HK-2 (cell line): ENCODE results near the gene CCNF.

Experiments
- DNase-seq: peaks from one replicate; pipeline ENCODE4 v3.0.0-alpha.2; 2018; ENCODE audit not compliant: unreplicated experiment

CCNF gene

GRCh38 chr16:2485811-2486507 lies 56.7 kb downstream of the CCNF start:
- no peak for DNase-seq

- peak; percentile 49 for DNase-seq
Measured at GRCh38 chr16:2486645-2487516, 57.6 kb downstream of the CCNF start.

DNA sequence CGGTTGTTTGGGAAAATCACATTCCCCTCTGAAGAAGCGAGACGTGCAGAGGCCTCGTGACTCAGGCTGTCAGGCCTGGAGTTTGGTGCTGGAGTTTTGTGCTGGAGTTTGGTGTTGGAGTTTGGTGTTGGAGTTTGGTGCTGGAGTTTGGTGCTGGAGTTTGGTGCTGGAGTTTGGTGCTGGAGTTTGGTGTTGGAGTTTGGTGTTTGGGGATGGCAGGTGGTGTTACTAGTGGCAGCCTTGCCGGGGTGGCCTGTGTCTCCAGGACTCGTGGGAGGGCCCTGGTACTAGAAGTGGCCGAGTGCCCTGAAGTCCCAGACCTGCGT lies 58.2 kb downstream of the CCNF start:
- no peak for DNase-seq

DNA sequence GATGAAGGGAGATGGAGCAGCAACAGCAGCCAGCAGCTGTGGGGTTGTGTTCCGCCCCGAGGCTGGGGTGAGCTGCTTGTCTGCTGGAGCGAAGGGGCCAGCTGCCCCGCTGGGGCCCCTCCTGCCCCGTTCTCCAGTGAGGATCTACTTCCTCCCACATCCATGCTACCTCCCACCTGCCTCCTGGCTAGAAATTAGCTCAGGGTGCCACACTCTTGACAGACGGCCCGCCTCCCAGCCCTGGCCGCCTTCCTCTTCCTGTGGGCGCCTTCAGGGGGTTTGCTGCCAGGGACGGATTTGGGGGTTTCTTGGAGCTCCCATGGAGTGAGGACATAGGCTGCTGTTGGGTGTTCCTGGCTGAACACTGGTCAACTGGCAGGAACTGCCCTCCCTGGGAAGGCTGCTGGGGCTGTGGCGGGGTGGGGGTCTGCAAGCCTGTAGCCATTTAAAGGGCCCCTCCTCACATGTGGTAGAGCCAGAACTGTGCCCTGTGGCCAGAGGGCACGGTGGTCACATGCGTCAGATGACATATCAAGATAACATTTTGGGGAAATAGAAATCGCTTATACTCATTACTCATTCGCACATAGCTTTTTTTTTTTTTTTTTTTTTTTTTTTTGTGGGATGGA lies 58.8 kb downstream of the CCNF start:
- no peak for DNase-seq

- DNase-seq = no peak
Measured at GRCh38 chr16:2489581-2489980, 60.3 kb downstream of the CCNF start.

GRCh38 chr16:2490190-2491105 lies 61.2 kb downstream of the CCNF start:
- no peak for DNase-seq

DNA sequence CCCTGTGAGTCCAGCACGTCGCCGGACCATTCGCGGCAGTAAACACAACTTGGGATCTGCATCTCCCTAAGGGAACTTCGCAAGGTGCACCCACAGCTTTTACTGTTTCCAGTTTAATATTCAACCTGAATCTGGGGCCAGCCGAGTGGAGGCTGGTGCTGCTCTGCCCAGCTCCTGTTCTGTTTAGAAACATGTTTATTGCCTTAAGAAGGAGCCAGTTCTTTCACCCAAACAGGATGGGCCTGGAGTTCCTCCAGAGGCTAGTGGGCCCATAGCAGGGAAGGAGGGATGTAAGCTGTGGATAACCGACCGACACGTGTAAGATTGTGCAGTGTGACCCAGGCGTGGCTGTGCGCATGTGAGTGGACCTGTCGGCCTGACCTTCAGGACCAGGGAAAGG lies 63.0 kb downstream of the CCNF start:
- no peak for DNase-seq

GRCh38 chr16:2493605-2494004 lies 64.4 kb downstream of the CCNF start:
- no peak for DNase-seq

DNA sequence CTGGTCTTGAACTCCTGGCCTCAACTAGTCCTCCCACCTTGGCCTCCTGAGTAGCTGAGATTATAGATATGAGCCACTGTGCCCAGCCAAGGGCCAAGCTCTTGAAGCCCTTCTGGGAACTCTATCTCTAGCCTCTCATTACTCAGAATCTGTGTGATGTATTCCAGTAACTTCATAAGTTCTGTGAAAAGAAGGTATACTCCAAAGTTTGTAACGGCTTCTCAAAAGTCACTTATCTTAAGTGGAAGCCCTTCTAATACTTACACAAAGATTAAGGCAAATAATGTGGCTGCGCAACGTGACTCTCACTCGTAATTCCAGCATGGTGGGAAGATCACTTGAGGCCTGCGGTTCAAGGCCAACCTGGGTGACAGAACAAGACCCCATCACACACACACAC lies 65.4 kb downstream of the CCNF start:
- no peak for DNase-seq

GRCh38 chr16:2495041-2495440 lies 65.8 kb downstream of the CCNF start:
- DNase-seq = no peak

DNA sequence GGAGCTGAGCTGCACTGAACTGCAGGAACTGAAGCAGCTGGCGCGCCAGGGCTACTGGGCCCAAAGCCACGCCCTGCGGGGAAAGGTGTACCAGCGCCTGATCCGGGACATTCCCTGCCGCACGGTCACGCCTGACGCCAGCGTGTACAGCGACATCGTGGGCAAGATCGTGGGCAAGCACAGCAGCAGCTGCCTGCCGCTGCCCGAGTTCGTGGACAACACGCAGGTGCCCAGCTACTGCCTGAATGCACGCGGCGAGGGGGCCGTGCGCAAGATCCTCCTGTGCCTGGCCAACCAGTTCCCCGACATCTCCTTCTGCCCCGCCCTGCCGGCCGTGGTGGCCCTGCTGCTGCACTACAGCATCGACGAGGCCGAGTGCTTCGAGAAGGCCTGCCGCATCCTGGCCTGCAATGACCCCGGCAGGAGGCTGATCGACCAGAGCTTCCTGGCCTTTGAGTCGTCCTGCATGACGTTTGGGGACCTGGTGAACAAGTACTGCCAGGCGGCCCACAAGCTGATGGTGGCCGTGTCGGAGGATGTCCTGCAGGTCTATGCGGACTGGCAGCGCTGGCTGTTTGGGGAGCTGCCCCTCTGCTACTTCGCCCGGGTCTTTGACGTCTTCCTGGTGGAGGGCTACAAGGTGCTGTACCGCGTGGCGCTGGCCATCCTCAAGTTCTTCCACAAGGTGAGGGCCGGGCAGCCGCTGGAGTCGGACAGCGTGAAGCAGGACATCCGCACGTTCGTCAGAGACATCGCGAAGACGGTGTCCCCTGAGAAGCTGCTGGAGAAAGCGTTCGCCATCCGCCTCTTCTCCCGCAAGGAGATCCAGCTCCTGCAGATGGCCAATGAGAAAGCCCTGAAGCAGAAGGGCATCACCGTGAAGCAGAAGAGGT lies 67.2 kb downstream of the CCNF start:
- no peak for DNase-seq

DNA sequence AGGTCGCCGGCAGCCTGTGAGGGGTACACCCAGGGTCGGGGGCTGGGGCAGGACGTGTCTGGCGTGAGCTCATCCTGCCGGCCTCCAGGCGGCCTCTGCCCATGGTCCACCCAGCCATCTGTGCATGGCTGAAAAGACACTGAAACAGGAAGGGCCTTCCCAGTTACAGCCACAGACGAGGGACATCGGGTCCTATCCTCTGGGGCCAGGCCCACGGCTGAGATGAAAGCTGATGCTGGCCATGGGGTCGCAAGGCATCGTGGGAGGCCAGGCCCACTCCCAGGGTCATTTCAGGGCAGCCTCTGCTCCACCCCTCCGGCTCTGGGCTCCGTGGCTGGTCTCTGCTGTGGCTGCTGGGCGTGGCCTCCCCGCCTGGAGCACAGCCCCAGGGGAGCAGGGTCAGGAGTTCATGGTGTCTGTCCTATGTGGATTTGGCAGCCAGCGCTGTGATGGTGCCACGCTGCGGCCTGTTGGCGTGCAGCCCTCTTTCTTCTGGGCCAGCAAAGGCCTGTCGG lies 67.9 kb downstream of the CCNF start:
- no peak for DNase-seq

DNA sequence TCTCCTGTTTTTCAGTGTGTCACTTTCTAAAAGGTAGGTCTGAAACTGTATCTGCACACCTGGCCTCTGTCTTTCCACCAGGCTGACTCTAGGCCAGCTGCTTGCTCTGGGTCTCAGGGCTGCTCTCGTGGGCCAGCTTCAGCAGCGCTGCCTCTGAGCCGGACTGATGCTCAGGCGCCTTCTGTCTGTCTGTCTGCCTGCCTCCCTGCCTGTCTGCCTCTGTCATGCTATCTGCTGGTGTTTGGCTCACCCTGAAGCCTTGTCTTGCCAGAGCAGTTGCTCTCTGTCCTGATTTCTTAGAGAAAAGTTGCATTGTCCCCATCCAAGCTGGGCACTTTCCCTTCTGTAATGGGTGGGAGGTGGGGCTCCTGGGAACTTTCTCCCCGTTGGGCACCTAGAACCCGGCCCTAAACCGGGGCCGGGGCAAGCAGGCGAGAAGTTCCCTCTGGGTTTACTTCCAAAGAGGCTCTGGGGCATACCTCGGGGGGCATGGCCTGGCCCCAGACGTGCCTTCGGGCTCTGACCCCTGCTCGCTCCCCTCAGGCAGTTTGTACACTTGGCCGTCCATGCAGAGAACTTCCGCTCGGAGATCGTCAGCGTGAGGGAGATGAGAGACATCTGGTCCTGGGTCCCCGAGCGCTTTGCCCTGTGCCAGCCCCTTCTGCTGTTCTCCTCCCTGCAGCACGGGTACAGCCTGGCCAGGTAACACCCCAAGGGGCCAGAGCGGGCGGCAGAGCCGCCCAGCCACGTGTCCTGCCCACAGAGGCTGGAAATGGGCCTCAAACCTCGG lies 68.6 kb downstream of the CCNF start:
- no peak for DNase-seq

DNA sequence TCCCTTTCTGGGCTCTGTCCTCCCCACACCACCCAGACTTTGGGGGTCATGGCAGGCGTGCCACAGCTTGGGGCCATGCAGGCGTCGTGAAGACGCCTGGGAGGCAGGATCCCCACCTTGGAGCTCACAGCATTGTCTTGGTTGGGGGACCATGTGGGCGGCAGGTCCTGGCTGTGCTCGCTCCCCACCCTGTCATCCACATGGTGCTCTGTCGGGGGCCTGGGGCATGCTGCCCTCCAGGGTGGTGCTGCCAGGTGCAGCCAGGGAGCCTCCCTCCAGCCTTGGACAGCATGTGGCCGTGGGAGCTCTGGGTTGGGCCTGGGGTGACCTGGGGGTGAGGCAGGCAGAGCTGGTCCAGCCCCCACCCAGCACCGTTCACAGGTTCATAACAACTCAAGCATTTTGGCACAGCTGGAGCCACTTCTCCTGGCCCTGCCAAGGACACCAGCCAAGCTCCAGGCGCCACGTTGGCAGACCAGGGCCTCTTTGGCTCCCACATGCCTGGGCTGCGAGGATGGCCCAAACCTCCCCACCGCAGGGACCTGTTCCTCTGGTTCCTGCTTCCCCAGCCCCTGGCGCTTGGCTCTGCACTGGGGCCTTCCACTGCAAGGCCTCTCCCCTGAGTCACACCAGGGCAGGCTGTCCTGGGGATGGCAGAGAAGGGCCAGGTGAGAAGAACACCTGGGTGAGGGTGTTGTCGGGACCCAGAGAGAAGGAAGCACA lies 69.4 kb downstream of the CCNF start:
- no peak for DNase-seq

DNA sequence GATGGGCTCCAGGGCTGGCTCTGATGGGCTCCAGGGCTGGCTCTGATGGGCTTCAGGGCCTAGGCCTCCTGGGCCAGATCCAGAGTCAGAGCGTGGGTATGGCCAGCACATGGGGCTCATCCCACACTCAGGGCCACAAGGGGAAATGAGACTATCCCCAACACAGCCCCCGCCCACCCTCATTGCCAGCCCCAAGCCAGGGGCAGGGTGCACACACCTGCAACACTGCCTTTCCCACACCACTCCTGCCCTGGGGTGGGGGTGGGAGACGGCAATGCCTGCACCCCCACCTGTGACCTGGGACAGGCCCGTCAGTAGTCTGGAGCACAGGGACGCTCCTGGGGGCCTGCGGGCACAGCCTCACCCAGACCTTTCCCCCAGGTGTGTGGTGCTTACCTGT lies 70.2 kb downstream of the CCNF start:
- DNase-seq = no peak

GRCh38 chr16:2499890-2500429 lies 70.7 kb downstream of the CCNF start:
- DNase-seq = no peak

GRCh38 chr16:2500430-2500917 lies 71.2 kb downstream of the CCNF start:
- DNase-seq = no peak

DNA sequence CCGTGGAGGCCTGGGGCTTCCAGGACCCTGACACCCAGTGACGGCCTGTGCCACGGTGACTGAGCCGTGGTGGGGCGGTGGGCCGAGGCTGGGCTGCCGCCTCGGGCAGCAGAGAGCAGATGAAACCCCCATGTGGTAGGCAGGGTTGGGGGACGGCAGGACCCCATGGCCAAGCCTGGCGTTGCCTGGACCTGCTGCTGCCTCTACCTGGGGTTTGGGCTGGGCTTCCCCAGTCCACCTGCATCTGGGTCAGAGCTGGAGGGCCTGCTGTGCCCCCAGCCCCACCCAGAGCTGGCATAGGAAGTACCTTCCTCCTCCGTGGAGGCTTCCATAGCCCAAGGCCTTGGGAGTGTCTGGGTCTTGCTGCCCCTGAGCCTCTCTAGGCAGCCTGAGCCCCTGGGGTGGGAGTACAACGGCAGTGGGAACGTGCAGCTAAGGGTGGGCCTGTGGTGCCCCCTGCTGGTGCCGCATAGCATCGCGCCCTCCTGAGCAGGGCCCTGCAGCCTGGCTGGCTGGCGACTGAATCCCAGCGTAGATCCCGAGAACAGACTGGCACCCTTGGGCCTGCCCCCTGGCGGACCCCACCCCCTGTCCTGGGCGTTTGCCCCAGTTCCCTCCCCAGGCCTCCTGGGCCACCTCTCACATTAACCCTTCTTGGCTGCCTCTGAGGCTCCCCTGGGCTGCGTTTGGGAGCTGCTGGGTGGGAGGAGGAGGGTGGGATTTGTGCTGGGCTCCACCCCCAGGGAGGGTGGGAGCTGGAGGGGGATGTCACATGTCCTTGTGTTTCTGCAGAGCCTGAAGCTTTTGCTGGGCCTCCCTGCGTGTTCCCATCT lies 71.9 kb downstream of the CCNF start:
- peak; percentile 82 for DNase-seq
